HG02610 (cell line): ENCODE results near the gene IFT88.

Experiments
- ATAC-seq: cut with Tn5 transposase; IDR thresholded peaks from one replicate; pipeline ENCODE4 v1.9.1; 2021; ENCODE audit warnings: mild to moderate bottlenecking, moderate library complexity; ENCODE audit not compliant: unreplicated experiment

Gene IFT88

GRCh38 chr13:20682061-20682460 lies 115.1 kb downstream of the IFT88 start:
- no peak for ATAC-seq

GRCh38 chr13:20684041-20684440 lies 117.1 kb downstream of the IFT88 start:
- no peak for ATAC-seq

- no peak for ATAC-seq
Observed at GRCh38 chr13:20684546-20684945, 117.6 kb downstream of the IFT88 start.

- no peak for ATAC-seq
Observed at GRCh38 chr13:20685092-20685491, 118.1 kb downstream of the IFT88 start.

GRCh38 chr13:20686167-20686566 lies 119.2 kb downstream of the IFT88 start:
- no peak for ATAC-seq

GRCh38 chr13:20686863-20687579 lies 120.1 kb downstream of the IFT88 start:
- no peak for ATAC-seq

GRCh38 chr13:20689291-20689690 lies 122.3 kb downstream of the IFT88 start:
- ATAC-seq, result no peak

GRCh38 chr13:20691616-20692015 lies 124.7 kb downstream of the IFT88 start:
- ATAC-seq, result no peak

GRCh38 chr13:20696073-20696472 lies 129.1 kb downstream of the IFT88 start:
- no peak for ATAC-seq

GRCh38 chr13:20699715-20700114 lies 132.8 kb downstream of the IFT88 start:
- ATAC-seq, result no peak

- ATAC-seq, result no peak
Observed at GRCh38 chr13:20700288-20700687, 133.3 kb downstream of the IFT88 start.

- no peak for ATAC-seq
Observed at GRCh38 chr13:20701461-20701860, 134.5 kb downstream of the IFT88 start.

GRCh38 chr13:20702530-20702914 lies 135.6 kb downstream of the IFT88 start:
- no peak for ATAC-seq

- ATAC-seq, result peak; percentile 23
Observed at GRCh38 chr13:20702915-20703779, 136.2 kb downstream of the IFT88 start, which contains the start of gene IL17D. Gene IL17D (plus strand): TSS chr13:20703699. CDS start chr13:20704002, 303 bp downstream.

GRCh38 chr13:20703780-20704458 lies 137.0 kb downstream of the IFT88 start:
- ATAC-seq, result peak; percentile 89

- ATAC-seq, result no peak
Observed at GRCh38 chr13:20704459-20705069, 137.6 kb downstream of the IFT88 start.

GRCh38 chr13:20706661-20707060 lies 139.7 kb downstream of the IFT88 start:
- ATAC-seq, result no peak

GRCh38 chr13:20708216-20708615 lies 141.3 kb downstream of the IFT88 start:
- ATAC-seq, result no peak

- ATAC-seq, result no peak
Observed at GRCh38 chr13:20709369-20709768, 142.4 kb downstream of the IFT88 start.

GRCh38 chr13:20709782-20710181 lies 142.8 kb downstream of the IFT88 start:
- no peak for ATAC-seq
